K562 (cell line): ENCODE results near the gene GTPBP1. TPM values are rescaled to one million over a fixed set of nuclear protein-coding genes. Genes with fewer than 3 reads are reported as not detected.

Experiments used
- ATAC-seq: fragments of 200-7000 bp; cut with Tn5 transposase; 3 replicates; pipeline ENCODE4 v1.9.1; 2020; ENCODE audit warnings: moderate library complexity
- BruUV-seq: library from RNA; stranded (reverse); fragments of 400-500 nt; replicated peaks from 2 replicates; lab custom pipeline; 2021; lab: Mats Ljungman, UMichigan
- CTCF ChIA-PET: fragments of 300-600 bp; formaldehyde crosslinking; extraction: SDS; loops from one replicate; lab custom pipeline; 2021; ENCODE audit warnings: low intra/inter-chr PET ratio; lab: Yijun Ruan, JAX
- POLR2A ChIA-PET: fragments of 300-600, 350-650 bp; sonication (Branson Sonifier 250); formaldehyde crosslinking; extraction: SDS; loops from one replicate; lab custom pipeline; 2021; ENCODE audit warnings: antibody characterized with exemption, inconsistent platforms; lab: Yijun Ruan, JAX
- DNase-seq, 4 experiments: peaks; one replicate each; pipeline versions ENCODE4 v3.0.0 to v3.0.0-alpha.2; 2011 to 2018; ENCODE audit warnings: low spot score in 3 of 4, mixed read lengths in 3 of 4; ENCODE audit errors: extremely low read depth in 1 of 4
- FAIRE-seq: peaks from 2 replicates; lab custom pipeline; 2011; peaks lifted over from hg19 to GRCh38; lab: Jason Lieb, UNC
- H2AFZ ChIP-seq: 2 replicates; pipeline ENCODE4 v1.6.0; 2011; ENCODE audit warnings: low read depth, low read length, control low read depth, inconsistent platforms
- H3K27ac ChIP-seq: fragments of 200-600 bp; 3 replicates; pipeline ENCODE4 v1.8.0; 2011; ENCODE audit warnings: low read depth, mild to moderate bottlenecking, control low read depth, inconsistent platforms, low read length, moderate library complexity, mixed read lengths; ENCODE audit errors: extremely low read depth
- H3K27me3 ChIP-seq, 2 experiments: fragments of 300-600 bp in 1 of 2; 2 replicates in 1 of 2; 3 replicates in 1 of 2; pipeline versions ENCODE4 v1.6.0 to v1.8.0; 2011; ENCODE audit warnings: inconsistent platforms in 2 of 2, low read length in 2 of 2, mild to moderate bottlenecking in 1 of 2, mixed read lengths in 1 of 2, moderate library complexity in 1 of 2; ENCODE audit not compliant: control insufficient read depth in 2 of 2, insufficient read depth in 2 of 2
- H3K36me3 ChIP-seq: fragments of 300-600 bp; 3 replicates; pipeline ENCODE4 v1.8.0; 2011; ENCODE audit warnings: mild to moderate bottlenecking, low read length, inconsistent platforms; ENCODE audit not compliant: control insufficient read depth, insufficient read depth
- H3K4me1 ChIP-seq, 2 experiments: fragments of 200-600 bp in 1 of 2; replicated peaks in 1 of 2; 2 replicates in 1 of 2; 3 replicates in 1 of 2; pipeline versions ENCODE4 v1.5.1 to v1.8.0; 2011; ENCODE audit warnings: inconsistent platforms in 2 of 2, low read length in 2 of 2, mild to moderate bottlenecking in 1 of 2, mixed read lengths in 1 of 2, moderate library complexity in 1 of 2; ENCODE audit not compliant: control insufficient read depth in 2 of 2, insufficient read depth in 2 of 2
- H3K4me2 ChIP-seq: 2 replicates; pipeline ENCODE4 v1.6.1; 2011; ENCODE audit warnings: low read length, control low read depth, inconsistent platforms, mixed read lengths; ENCODE audit not compliant: insufficient read depth
- H3K4me3 ChIP-seq: fragments of 200-600 bp; sonication (generic), shearing (Covaris generic); 2 replicates; pipeline ENCODE4 v1.5.1; 2016; ENCODE audit warnings: control low read depth, inconsistent platforms
- H3K79me2 ChIP-seq: fragments of 200-600 bp; 3 replicates; pipeline ENCODE4 v1.8.0; 2011; ENCODE audit warnings: low read length, inconsistent platforms; ENCODE audit not compliant: control insufficient read depth, insufficient read depth
- H3K9ac ChIP-seq, 2 experiments: 2 replicates each; pipeline versions ENCODE4 v1.6.0 to v1.6.1; 2011; ENCODE audit warnings: low read depth in 2 of 2, low read length in 2 of 2, control low read depth in 1 of 2, inconsistent platforms in 1 of 2, mild to moderate bottlenecking in 1 of 2, mixed read lengths in 1 of 2; ENCODE audit not compliant: insufficient read depth in 1 of 2
- H3K9me1 ChIP-seq: one replicate; pipeline ENCODE4 v1.6.0; 2011; ENCODE audit warnings: inconsistent platforms, mild to moderate bottlenecking, low read length, moderate library complexity; ENCODE audit not compliant: control insufficient read depth, insufficient read depth
- H3K9me3 ChIP-seq: replicated peaks from 2 replicates; pipeline ENCODE4 v1.5.1; 2011; ENCODE audit warnings: low read depth, low read length, inconsistent platforms; ENCODE audit not compliant: control insufficient read depth, insufficient read depth
- H4K20me1 ChIP-seq: replicated peaks from 2 replicates; pipeline ENCODE4 v1.6.1; 2011; ENCODE audit warnings: low read length, inconsistent platforms, mixed read lengths; ENCODE audit not compliant: control insufficient read depth, insufficient read depth
- BMI1 ChIP-seq: fragments of 150-350 bp; IDR thresholded peaks from 2 replicates; pipeline ENCODE4 v1.6.1; 2014; ENCODE audit warnings: low read length
- FUS ChIP-seq: fragments of 200-400 bp; formaldehyde crosslinking; optimal IDR thresholded peaks from 2 replicates; pipeline ENCODE3; 2017; ENCODE audit warnings: low read depth, low read length
- HDGF ChIP-seq: fragments of 450-650 bp; IDR thresholded peaks from 2 replicates; pipeline ENCODE4 v1.6.1; 2016
- HMG20A ChIP-seq: fragments of 450-650 bp; formaldehyde crosslinking; conservative IDR thresholded peaks from 2 replicates; pipeline ENCODE4 v1.4.0; 2020; ENCODE audit warnings: mild to moderate bottlenecking, mixed read lengths
- MECOM ChIP-seq: fragments of 250-450 bp; sonication (Bioruptor Pico); IDR thresholded peaks from 2 replicates; pipeline ENCODE4 v1.8.0; 2022; ENCODE audit warnings: inconsistent platforms
- MTA1 ChIP-seq: fragments of 450-650 bp; IDR thresholded peaks from 2 replicates; pipeline ENCODE4 v1.6.1; 2017; ENCODE audit warnings: borderline replicate concordance
- MXI1 ChIP-seq: IDR thresholded peaks from 2 replicates; pipeline ENCODE4 v1.6.1; 2011; ENCODE audit warnings: low read depth, mild to moderate bottlenecking, improper control_type of control experiment, low read length
- POU5F1 ChIP-seq: fragments of 150-350 bp; IDR thresholded peaks from 2 replicates; pipeline ENCODE4 v1.6.1; 2014; ENCODE audit warnings: borderline replicate concordance, low read length, low read depth, mild to moderate bottlenecking; ENCODE audit not compliant: partially characterized antibody
- PYGO2 ChIP-seq: fragments of 450-650 bp; IDR thresholded peaks from 2 replicates; pipeline ENCODE4 v1.6.1; 2016; ENCODE audit warnings: mild to moderate bottlenecking, missing genetic modification characterization, moderate library complexity, missing compliant biosample characterization
- RBM17 ChIP-seq: fragments of 200-400 bp; formaldehyde crosslinking; IDR thresholded peaks from 2 replicates; pipeline ENCODE4 v1.6.1; 2017; ENCODE audit warnings: low read depth, mild to moderate bottlenecking, low read length, borderline replicate concordance
- ZBTB1 ChIP-seq: sonication (generic); formaldehyde crosslinking; IDR thresholded peaks from 2 replicates; pipeline ENCODE4 v1.8.1; 2023; ENCODE audit warnings: missing genetic modification reagents, low read depth, mild to moderate bottlenecking, borderline replicate concordance
- ZNF507 ChIP-seq: conservative IDR thresholded peaks from 2 replicates; pipeline ENCODE4 v1.6.1; 2017; ENCODE audit warnings: missing genetic modification characterization, missing compliant biosample characterization
- ZNF766 ChIP-seq: fragments of 200-800 bp; sonication (Bioruptor generic); conservative IDR thresholded peaks from 2 replicates; pipeline ENCODE4 v1.6.1; 2016; ENCODE audit warnings: missing genetic modification characterization, missing compliant biosample characterization
- WGBS: fragments of 100-300 bp; shearing (Covaris generic); methylation state at CpG from one replicate; pipeline ENCODE4 v1.1.6; 2016; ENCODE audit warnings: low coverage, mixed read lengths; ENCODE audit not compliant: insufficient coverage; ENCODE audit errors: missing lambda C conversion rate; 5-methylcytosine and 5-hydroxymethylcytosine counted together
- in situ Hi-C: fragments of 300-500 bp; cut with MboI; formaldehyde crosslinking; loops from 4 replicates; pipeline ENCODE4 v1.15.0; 2018; ENCODE audit warnings: inconsistent platforms, mixed read lengths
- intact Hi-C: fragments of 100-400 bp; cut with micrococcal nuclease; formaldehyde crosslinking; loops from 2 replicates; pipeline ENCODE4 v1.14.2; 2022
- polyA plus RNA-seq, 8 experiments: library from polyadenylated mRNA; depleted of rRNA in 4 of 8; stranded (reverse) in 5 of 8; unstranded in 3 of 8; fragments of >200 nt; fragmentation: Nextera tagmentation in 2 of 8; fragmentation: Illumina TruSeq in 1 of 8; extraction: Ambion mirVana in 2 of 8; extraction: Trizol in 1 of 8; gene quantifications; 2 replicates each; pipeline versions ENCODE4 v1.2.1 to v1.2.3, GENCODE V29; 2011 to 2014; ENCODE audit warnings: inconsistent platforms in 1 of 8, missing spikeins in 1 of 8
- total RNA-seq, 7 experiments: library from RNA; depleted of rRNA in 6 of 7; stranded (reverse); fragments of >200 nt in 6 of 7; fragmentation: Illumina TruSeq in 2 of 7; extraction: Trizol in 2 of 7; gene quantifications; 2 replicates each; pipeline versions ENCODE4 v1.2.1 to v1.2.3, GENCODE V29; 2011 to 2021; ENCODE audit warnings: low replicate concordance in 1 of 7
- TF ChIP-seq, protein P1 (sequence below): fragments of 250-450 bp; sonication (Bioruptor Pico); IDR thresholded peaks from 2 replicates; pipeline ENCODE4 v1.8.0; 2021; ENCODE audit warnings: borderline replicate concordance, mild to moderate bottlenecking, moderate library complexity; ENCODE audit not compliant: poor library complexity, severe bottlenecking
- TF ChIP-seq, protein P2 (sequence below): sonication (generic); formaldehyde crosslinking; IDR thresholded peaks from 2 replicates; pipeline ENCODE4 v1.8.1; 2023; ENCODE audit warnings: mild to moderate bottlenecking, missing genetic modification reagents
- TF ChIP-seq, protein P3 (sequence below): fragments of 250-450 bp; sonication (Bioruptor Pico); IDR thresholded peaks from 2 replicates; pipeline ENCODE4 v1.4.0; 2020; ENCODE audit warnings: mild to moderate bottlenecking, moderate library complexity

The GTPBP1 gene
- total and polyA plus RNA-seq, 9 of the 15 experiments (the other 6 are each of a cell fraction or from before 2014, with no cell fraction given) = 0.83 to 53.2 (median 23.3) TPM

DNA sequence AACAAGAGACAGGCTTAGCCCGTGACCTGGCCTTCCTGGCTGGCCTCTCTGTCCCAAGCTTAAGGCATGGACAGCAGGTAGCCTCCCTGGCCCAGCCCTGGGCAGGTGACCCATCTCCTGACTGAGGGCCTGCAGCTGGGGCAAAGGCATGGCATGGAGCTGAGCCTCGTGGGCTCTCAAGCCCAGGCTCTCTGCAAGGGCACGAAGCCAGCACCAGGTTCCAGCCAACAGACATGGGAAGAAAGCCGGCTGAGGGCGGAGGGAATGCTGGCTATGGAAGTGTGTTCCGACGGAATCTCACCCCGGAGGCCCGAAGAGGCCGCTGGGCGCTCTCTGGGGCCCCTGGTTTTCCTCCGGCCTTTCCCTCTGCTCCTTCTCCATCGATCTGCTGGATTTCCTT, 75.3 kb downstream of the GTPBP1 start:
- no peaks in the 10 kb centered on the region for H3K9me3 ChIP-seq
- H3K36me3 ChIP-seq = no peaks in the 10 kb centered on the region
- no peak for FAIRE-seq
- H3K9ac ChIP-seq = peak overlapping the region in 1 of 2 experiments; percentile 28; a peak in 2 of 4 replicates
- H4K20me1 ChIP-seq = no peaks in the 10 kb centered on the region
- WGBS = 93% methylated on average over 6 of the region's 13 CpGs
- no peak for TF ChIP-seq HDGF
- TF ChIP-seq ZNF507 (tag) = no peak
- no peak for TF ChIP-seq RBM17
- TF ChIP-seq BMI1 = no peak
- TF ChIP-seq, protein P1, sequence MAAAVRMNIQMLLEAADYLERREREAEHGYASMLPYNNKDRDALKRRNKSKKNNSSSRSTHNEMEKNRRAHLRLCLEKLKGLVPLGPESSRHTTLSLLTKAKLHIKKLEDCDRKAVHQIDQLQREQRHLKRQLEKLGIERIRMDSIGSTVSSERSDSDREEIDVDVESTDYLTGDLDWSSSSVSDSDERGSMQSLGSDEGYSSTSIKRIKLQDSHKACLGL (CRISPR knock-in tag) = no peak
- TF ChIP-seq FUS = no peak
- no peak for TF ChIP-seq ZBTB1
- no peak for TF ChIP-seq MTA1
- TF ChIP-seq, protein P2, sequence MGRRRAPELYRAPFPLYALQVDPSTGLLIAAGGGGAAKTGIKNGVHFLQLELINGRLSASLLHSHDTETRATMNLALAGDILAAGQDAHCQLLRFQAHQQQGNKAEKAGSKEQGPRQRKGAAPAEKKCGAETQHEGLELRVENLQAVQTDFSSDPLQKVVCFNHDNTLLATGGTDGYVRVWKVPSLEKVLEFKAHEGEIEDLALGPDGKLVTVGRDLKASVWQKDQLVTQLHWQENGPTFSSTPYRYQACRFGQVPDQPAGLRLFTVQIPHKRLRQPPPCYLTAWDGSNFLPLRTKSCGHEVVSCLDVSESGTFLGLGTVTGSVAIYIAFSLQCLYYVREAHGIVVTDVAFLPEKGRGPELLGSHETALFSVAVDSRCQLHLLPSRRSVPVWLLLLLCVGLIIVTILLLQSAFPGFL (CRISPR knock-in tag) = no peak
- TF ChIP-seq ZNF766 = no peak
- no peak for TF ChIP-seq HMG20A (CRISPR knock-in tag)
- TF ChIP-seq, protein P3, sequence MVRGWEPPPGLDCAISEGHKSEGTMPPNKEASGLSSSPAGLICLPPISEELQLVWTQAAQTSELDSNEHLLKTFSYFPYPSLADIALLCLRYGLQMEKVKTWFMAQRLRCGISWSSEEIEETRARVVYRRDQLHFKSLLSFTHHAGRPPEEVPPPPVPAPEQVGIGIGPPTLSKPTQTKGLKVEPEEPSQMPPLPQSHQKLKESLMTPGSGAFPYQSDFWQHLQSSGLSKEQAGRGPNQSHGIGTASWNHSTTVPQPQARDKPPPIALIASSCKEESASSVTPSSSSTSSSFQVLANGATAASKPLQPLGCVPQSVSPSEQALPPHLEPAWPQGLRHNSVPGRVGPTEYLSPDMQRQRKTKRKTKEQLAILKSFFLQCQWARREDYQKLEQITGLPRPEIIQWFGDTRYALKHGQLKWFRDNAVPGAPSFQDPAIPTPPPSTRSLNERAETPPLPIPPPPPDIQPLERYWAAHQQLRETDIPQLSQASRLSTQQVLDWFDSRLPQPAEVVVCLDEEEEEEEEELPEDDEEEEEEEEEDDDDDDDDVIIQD = no peak
- no peak for TF ChIP-seq MXI1
- TF ChIP-seq POU5F1 = no peak
- no peak for TF ChIP-seq MECOM (CRISPR knock-in tag)
- TF ChIP-seq PYGO2 (tag) = no peak
- no peaks in the 10 kb centered on the region for H3K27me3 ChIP-seq
- intact Hi-C loops (no loop called here), in situ Hi-C loops (no loop called here)
- ChIA-PET CTCF (no interaction called here), POLR2A (no interaction called here)
- no TSS peak for BruUV-seq
- no peak overlapping the region for H2AFZ ChIP-seq
- no peak for ATAC-seq
- H3K9me1 ChIP-seq = no peaks in the 10 kb centered on the region
- no peak overlapping the region for H3K27ac ChIP-seq
- H3K4me1 ChIP-seq = peaks cover 33 to 44% of the 10 kb centered on the region in 2 experiments
- H3K79me2 ChIP-seq = no peaks in the 10 kb centered on the region; the same call in 2 of the 3 replicates
- no peak overlapping the region for H3K4me3 ChIP-seq
- no peak for DNase-seq
- no peak overlapping the region for H3K4me2 ChIP-seq
